C4-2B (cell line): Measurements from ENCODE around the gene PTPRN2.

ENCODE experiments used
- H3K27ac ChIP-seq: fragments of 450-650 bp; 2 replicates; pipeline ENCODE4 v1.5.1; 2017
- ZFX ChIP-seq: fragments of 450-650 bp; IDR thresholded peaks from 2 replicates; pipeline ENCODE4 v1.6.1; 2017
- TF ChIP-seq, protein P1 (sequence below): fragments of 450-650 bp; conservative IDR thresholded peaks from 2 replicates; pipeline ENCODE4 v1.5.1; 2017; ENCODE audit warnings: mild to moderate bottlenecking

The PTPRN2 gene

DNA sequence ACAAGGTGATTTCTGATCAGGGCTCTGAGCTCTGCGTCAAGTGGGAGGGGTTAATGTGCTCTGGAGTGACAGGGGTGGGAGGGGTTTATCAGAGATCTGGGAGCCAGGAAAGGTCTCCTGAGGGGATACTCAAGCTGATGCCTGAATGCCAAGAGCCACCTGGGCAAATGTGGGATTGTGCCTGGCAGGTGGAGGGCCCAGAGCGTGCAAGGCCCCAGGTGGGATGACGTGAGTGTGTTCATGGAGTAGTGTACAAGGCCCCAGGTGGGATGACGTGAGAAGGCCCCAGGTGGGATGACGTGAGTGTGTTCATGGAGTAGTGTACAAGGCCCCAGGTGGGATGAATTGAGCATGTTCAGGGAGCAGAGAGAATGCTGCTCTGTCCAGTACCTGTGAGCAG is 610.3 kb downstream of the PTPRN2 start:
- no peak overlapping the region for H3K27ac ChIP-seq
- TF ChIP-seq ZFX = no peak
- TF ChIP-seq, protein P1, sequence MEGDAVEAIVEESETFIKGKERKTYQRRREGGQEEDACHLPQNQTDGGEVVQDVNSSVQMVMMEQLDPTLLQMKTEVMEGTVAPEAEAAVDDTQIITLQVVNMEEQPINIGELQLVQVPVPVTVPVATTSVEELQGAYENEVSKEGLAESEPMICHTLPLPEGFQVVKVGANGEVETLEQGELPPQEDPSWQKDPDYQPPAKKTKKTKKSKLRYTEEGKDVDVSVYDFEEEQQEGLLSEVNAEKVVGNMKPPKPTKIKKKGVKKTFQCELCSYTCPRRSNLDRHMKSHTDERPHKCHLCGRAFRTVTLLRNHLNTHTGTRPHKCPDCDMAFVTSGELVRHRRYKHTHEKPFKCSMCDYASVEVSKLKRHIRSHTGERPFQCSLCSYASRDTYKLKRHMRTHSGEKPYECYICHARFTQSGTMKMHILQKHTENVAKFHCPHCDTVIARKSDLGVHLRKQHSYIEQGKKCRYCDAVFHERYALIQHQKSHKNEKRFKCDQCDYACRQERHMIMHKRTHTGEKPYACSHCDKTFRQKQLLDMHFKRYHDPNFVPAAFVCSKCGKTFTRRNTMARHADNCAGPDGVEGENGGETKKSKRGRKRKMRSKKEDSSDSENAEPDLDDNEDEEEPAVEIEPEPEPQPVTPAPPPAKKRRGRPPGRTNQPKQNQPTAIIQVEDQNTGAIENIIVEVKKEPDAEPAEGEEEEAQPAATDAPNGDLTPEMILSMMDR = no peak

DNA sequence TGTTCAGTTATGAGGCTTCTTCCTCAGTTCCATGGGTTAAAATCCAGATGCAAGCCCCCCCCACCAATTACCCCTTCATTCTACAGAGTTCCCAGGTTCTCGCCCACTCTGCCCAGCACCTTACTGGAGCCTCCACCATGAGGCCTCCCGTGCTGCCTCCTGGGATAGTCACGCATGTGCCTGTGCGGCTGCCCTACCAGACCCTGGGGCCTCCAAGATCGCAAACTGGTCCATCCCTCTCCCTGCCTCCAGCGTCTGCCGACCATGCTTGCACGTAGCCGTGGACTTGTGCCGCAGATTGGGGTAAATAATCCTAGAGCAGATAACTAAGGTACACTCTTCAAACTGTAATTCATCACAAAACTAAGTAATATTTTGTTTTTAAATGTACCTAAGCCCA is 611.2 kb downstream of the PTPRN2 start:
- TF ChIP-seq, protein P1 = no peak
- TF ChIP-seq ZFX = no peak
- H3K27ac ChIP-seq = no peak overlapping the region

DNA sequence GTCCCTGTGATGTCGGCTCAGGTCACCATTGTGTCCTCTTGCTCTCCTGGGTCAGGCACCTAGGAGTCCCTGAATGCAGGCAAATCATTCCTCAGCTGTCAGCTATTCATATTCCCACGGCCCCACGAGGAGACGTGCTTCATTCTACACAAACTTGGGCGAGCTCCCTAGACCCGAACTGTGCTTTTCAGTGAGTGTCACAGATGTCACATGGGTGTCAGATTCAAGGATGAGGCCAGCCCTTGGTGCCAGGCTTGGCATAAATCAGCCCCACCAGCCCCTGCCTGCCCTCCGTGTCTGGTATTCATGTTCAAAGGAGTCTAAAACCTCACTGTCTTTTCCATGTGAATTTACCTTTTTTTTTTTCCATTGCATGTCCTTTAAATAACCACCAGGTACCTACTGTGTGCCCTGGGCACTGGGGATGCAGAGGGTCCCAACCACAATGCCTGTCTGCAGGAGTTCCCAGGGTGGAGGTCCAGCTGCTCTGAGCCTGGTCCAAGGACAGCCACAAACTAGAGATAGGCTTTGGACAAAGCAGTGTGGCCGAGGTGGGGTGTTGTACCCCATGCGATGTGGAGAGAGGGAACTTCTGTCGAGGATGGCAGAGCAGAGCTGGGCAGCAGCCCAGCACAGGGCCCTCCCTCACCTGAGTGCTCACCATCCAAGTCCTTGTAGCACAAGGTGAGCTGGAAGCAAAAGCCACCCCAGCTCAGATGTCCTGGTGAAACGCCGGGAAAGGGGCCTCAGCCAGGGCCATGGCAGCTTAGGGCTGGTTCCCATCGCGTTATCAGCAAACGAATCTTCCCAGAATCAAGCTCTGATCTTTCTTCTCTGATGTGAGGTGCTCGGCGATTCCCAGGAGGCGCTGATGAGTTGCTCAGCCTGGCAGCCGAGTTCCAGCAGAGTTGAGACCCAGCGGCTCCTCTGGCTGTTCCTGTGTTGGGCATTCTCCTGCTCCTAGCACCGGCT is 611.9 kb downstream of the PTPRN2 start:
- TF ChIP-seq ZFX = no peak
- TF ChIP-seq, protein P1 = no peak
- no peak overlapping the region for H3K27ac ChIP-seq

DNA sequence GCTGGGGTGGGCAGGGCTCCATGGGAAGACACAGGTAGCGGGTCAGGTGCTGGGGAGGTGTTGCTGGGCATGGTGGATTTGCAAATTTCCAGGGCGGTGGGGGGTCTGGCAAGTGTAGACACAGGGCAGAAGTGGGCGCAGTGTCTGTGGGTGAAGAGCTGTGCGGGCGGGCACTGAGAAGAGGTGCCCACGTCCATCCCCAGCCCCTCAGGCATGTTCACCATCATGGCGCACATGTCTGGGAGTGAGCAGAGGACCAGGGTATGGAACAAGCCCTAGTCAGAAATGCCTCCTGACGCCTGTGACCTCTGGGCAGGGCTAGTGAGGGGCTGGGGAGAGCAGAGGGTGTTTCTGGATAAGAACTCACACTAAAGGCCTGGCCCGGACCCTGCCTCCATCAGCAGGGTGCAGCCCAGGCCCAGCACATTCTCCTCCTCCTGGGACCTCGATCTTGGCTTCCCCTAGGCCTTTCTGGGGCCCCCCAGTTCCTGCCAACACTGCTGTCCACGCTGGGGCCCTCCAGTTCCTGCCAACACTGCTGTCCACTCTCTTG is 612.9 kb downstream of the PTPRN2 start:
- H3K27ac ChIP-seq = no peak overlapping the region
- TF ChIP-seq, protein P1 = no peak
- no peak for TF ChIP-seq ZFX

DNA sequence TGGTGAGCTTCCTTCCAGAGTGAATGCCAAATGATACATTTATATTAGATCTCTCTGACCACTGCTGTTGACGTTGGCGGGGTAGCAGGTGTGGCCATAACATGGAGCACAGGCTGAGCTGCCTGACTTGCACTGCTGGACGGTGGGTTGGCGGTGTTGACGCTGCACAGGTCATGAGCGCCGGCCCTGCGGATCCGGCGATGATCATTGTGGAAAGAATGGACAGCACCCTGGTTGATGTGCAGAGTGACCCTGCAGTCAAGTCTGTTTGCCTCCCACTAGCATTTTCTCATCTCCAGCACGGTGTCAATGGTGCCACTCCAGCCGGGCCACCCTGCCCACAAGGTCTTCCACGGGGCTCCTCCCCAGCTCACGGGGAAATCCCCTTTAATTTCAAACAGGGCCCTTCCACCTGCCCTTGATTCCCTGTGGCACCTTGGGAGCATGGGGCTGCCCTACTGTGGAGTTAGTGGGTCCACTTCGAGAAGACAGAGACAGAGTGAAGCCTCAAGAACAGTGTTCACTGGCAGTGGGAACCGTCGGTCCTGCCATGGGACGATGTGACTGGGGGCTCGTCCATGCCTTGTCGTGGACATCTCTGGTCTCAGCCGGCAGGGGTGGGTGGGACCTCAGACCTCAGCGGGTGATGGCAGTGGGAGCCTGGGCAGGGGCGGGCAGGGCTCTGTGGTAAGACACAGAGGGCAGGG is 613.5 kb downstream of the PTPRN2 start:
- TF ChIP-seq, protein P1 = no peak
- no peak overlapping the region for H3K27ac ChIP-seq

DNA sequence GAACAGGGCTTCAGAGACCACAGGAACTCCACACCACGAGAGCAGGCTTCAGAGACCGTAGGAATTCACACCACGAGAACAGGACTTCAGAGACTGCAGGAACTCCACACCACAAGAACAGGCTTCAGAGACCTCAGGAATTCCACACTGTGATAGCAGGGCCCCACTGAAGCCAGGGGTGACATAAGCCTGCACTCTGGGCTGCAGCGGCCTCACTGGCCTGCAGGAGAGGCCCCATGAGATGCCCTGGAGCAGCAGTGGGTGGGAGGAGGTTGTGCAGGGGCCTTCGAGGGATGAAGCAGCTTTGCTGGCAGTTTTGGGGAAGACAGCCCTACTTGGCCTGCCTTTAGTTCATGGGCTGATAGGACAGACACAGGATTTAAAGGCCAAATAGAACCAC is 614.7 kb downstream of the PTPRN2 start:
- H3K27ac ChIP-seq = no peak overlapping the region

More for the DNA sequence above, 614.7 kb downstream of the PTPRN2 start:
- TF ChIP-seq ZFX = no peak
- TF ChIP-seq, protein P1 = no peak
